ENCODE data around the gene CADM1.

The CADM1 gene

DNA sequence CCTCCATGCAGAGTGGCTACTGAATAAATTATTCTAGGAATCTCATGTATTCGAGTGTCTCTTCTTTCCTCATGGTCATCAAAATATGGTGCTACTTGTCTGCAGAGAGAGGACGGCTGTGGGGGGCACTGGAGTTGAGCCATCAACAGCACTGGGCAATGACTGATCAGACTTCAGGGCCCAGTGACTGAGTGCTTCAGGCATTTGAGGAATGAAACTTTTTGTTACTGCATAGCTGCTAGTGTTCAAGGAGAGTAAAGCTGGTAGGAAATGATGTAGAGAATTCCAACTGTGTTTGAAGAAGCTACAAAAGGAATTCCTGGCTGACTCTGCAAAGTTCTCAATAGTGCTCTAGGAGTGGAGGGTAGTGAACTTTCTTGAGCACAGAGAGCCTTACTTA lies 277.7 kb downstream of the CADM1 start:
- no peak for DNase-seq

DNA sequence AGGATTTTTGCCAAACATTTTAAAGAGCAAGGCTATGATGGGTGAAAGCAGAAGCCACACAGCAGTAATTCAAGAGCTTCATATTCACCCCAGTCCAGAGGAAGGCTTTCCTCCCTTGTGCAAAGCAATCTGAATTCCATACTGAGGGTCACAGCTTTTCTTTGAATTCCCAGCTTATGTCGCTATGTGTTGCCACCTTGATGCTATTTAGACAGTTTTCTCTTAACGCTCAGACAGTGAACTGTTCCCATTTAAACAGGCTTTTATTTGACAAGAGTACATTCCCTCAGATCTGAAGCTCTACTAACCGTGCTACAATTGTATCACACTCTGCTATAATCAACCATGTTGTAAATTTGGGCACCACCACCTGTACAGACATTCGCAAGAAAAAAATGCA lies 279.7 kb downstream of the CADM1 start:
- no peak for DNase-seq

DNA sequence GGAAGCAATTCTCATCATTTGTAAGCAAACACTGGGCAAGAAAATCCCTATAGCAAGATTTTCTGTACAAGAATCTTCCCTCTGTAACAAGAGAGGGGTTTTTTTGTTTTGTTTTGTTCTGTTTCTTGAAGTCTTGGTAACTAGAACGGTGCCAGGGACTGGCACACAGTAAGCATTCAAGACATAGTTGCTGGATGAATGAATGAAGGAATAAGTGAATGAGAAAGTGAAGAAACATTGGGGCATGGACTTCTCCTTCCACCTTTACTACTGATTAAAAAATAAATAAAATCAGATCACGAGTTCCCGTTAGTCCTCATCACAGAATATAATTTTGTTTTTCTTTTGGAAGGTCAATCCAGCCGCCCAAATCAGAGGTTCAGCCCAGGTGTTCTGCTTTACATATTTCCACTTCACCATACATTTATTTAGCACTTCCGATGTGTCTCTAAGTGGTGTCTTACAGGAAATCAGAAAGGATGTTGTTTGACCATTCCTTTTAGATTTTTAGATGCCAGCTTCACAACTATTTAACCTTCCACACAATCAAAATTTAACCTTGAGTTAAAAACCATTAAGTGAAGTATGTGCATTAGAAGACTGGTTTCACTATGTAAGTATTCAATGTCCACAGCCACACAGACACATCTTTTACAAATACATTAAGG lies 281.2 kb downstream of the CADM1 start:
- DNase-seq, result no peak

DNA sequence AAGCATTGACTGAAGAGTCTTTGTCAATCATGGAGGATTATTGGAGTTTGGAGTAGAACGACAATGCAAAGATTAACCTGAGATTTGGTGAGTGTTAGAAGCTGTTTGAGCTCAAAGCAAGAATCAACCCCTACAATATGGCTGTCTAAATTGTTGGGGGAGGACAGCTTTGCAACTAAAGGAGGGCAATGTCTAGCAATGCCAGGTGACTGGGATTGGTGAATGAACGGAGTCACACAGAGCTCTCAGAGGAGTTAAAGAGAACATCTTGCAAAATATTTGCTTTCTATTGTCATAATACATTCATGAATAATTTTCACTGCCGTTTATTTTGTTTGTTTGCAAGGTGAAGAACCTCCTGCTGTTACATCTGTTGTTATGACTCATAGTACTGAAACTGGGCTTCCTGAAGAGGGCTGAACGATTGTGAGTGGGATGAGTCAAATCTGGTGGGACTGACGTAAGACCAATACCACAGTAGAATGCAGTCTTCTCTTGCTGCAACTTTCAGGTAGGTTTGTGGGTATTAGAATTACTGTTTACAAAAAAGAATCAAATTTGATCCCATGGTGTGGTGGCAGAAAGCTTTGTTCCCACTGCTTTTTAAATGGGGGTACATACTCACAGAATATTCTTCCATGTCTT lies 281.9 kb downstream of the CADM1 start:
- peak; percentile 34 for DNase-seq

DNA sequence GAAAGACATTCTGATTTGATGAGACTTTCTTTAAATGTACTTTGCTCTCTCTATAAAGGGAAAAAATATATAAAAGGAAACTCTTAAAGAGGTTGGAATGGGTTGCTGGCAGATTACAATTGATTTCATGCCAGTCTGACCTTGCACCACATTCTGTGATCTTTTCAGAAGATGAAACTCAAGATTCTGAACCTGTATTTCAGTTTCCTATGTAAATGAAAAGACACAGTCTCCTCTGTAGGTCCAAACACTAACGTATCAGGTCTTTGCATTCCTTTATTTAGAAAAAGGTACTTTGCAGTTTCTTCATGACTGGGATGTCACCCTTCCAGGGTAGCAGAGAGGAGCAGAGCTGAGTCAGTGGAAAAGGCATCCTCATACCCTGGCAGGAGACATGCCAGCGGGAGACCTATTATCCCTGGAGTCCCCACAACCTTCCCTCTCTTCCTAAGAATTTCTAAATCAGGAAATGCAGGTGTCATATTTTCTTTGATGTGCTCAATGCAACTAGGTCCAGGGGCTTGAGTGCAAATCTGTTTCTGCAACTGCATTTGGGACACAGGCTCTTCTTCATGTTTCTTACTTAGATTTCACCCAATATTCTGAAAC lies 282.6 kb downstream of the CADM1 start:
- no peak for DNase-seq

DNA sequence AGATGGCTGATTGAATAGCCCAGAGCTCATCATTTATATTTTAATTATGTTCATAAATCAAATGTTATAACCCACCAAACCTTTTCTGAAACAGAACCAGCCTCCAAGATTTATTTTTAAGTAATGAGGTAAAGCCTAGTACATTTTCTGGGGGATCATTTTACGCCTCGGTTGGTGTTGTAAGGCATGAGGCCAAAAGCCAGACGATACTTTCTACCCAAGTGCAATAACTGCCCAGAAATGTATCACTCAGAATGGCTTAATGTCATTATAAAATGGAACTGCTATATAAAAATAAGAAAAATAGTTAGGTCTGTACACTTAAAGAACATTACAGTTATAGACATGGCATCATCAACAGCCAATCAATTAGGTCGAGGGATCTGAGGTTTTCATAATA lies 283.3 kb downstream of the CADM1 start:
- no peak for DNase-seq

DNA sequence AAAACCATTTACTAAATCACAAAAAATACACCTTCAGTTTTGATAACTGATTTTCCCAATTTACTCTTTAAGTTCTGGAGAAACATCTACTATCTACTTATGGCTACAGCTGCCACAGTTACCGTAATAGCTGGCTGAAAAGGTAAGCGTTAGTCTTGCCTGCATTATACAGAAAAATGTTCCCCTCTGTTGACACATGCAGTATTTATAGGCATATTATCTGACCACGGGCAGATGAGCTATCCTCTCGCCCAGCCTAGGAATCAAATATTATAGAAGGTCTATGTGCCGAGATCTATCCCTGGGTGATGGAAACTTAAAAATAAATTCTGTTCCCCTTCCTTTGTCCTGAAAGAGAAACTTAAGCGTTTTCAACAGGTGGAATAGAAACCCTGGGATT lies 283.8 kb downstream of the CADM1 start:
- no peak for DNase-seq

DNA sequence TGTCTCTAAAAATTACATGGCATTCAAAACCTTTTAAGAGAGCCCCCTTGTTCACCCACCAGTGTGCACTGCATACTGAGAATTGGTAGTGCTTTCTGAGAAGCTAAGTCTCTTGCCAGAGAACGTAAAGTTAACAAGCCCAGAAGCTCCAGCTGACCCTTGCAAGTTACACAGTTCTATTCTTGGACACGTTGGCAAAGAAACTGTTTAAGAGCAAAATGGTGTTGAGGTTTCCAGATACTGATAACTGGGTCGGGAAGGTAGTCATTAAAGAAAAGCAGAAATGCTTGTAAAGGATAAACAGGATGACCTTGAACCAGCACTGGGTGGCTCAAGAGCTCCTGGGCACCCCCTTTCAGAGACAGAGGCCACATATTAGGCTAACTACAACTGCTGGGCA lies 284.8 kb downstream of the CADM1 start:
- no peak for DNase-seq

DNA sequence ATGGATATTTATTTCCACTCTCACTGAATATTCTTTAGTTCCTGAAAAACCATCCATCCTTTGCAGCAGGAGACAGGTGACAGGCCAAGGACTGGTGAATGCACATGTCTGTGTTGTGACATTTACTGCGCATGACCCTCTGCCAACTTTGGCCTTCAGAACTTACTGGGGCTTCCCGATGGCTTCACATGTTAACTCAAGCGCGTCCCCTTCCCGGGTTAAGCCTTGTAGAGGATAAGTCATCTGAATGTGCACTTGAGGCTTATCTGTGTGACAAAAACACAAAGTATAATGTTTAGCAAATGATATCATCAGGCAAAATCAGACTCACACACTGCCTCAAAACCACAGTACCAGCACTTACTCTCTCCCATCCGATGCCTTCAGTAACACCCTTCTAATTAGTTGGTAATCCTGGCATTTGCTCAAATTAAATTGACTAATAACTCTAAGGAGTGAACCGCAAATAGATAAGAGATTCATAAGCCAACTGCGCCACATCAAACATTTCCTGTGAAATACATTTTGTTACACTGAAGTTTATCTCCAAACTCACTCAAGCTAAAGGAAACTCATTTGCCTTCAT lies 286.4 kb downstream of the CADM1 start:
- no peak for DNase-seq

DNA sequence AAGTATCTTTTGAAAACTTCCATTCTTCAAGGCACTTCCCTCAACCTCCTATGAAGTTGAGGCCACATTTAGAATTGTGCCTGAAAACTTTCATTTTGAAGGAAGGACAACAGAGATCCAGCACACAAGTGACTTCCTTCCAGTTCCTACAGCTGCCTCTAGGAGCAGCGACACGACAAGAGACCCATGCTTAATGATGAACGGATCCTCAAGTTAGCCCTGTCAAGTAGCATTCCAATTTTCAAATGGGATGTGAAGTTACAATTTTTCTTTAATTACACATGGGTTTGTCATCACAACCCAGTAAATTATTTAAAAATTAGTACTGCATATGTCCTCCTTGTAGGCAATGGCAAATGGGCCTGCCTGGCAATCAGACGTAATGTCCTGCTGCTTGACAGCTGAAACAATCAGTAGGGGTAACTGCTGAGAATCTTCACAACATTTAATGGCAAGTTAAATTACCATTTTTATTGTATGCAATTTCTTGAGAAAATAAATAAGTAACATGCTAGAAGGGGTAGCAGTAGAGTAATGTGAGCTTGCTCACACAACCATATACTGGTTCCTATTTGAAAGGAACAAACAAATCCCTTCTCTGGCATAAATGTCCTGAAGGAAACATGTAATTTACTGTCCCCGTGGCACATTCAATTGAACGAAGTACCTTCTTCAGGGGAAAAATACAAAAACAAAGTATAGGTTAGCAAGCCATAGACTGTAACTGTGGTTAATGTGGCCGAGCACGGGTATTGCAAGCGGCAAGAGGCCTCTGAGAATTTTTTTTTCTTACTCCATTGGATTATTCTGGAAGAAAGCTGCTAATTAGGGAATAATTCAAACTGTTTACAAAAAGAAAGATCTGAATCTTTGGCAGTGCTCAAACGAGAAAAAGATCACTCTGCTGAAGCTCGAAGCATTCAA lies 288.3 kb downstream of the CADM1 start:
- no peak for DNase-seq

DNA sequence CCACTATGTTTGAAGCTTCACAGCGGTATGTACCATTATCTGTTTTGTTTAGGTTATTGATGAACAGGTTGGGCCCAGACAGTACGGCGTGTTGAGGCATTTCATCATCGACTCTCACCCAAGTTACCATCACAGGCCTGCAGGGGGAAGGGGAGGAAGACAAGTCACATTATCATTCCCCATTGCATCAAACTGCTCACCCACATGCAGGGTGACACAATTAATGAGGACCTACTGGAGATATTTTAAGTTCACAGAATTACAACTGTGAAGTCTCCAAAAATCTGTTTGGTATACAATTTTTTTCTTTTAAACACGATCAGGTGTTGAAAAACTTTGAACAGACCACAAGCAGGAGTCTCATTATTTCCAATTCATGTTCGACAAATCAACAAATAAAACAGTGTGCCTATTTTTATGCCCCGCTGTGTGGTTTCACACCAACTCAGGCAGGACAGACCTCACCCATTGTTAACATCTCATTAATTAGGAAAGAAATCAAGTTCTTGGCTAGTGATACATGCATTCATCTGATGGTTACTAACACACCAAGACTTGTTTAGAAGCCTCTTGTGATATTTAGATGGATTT lies 289.5 kb downstream of the CADM1 start:
- DNase-seq, result no peak

DNA sequence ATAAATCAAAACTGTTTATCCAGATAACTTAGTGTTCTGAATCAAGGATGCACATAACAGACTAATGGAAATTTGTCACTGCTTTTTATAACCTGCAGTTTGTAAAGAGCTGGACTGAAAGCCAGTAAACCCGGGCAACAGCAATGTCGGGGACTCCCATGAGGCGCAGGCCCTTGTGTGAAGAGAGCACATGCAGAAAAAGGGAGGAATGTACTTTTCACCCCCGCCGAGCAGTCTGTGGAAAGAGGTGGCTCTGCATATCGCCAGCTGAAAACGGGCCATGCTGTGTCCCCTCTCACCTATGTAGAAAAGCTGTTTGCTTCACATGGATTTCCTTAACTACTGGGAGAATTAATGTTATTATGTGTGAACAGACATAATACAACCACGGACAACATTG lies 291.2 kb downstream of the CADM1 start:
- no peak for DNase-seq

DNA sequence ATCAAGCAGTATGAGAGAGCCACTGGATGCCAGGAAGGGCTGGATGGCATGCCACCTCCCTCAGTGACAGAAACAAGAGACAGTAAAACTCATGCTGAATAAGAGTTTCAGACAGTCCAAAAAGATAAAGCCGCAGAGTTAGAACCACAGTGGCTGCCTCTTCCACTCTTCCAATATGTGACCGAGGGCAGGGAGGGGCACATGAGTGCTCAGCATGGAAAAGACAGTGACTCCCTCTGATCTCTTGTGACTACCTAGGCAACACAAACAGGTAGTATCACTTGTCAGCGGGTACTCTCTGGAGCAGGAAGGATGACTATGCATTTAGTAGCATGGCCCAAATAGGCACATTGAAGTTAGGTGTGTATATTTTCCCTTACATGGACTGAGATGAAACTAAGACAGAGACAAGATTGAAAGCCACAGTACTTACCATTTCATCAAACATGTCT lies 295.4 kb downstream of the CADM1 start:
- DNase-seq, result no peak

DNA sequence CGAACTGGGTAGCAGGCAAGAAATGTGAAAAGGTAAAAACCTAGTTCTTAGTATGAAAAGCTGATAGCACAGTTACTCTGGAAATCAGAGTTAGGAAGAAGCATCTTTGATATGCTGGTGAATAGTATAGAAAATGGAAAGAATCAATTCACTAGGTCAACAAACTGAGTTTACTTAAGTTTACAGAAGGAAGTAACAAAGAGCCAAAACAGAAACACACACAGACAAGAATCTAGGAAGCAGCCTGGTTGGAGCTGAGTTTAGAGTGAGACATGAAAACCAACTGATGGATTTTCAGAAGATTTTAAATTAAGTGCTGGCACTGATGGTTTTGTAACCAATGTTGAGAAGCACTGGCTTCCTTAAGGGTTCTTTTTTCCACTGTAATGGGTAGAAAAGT lies 296.3 kb downstream of the CADM1 start:
- DNase-seq, result no peak

DNA sequence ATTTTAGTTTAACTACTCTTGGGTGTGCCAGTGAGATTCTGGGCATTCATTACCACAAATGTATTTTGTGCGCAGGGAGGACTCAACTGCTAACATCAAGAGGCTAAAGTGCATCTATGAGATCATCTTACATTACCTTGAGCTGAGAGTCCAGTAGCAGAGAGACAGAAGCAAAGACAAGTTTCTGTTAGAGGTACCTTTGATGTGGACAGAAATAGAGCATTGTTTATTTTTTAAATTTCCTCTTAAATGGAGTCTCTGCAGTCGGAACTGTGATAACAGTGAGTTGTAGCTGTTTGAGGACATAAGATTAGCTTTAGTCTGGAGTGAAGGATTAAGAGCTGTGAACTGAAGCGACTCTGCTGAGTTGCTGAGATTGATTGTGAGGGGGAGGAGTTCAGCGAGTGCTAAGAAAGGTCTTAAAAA lies 297.0 kb downstream of the CADM1 start:
- no peak for DNase-seq

DNA sequence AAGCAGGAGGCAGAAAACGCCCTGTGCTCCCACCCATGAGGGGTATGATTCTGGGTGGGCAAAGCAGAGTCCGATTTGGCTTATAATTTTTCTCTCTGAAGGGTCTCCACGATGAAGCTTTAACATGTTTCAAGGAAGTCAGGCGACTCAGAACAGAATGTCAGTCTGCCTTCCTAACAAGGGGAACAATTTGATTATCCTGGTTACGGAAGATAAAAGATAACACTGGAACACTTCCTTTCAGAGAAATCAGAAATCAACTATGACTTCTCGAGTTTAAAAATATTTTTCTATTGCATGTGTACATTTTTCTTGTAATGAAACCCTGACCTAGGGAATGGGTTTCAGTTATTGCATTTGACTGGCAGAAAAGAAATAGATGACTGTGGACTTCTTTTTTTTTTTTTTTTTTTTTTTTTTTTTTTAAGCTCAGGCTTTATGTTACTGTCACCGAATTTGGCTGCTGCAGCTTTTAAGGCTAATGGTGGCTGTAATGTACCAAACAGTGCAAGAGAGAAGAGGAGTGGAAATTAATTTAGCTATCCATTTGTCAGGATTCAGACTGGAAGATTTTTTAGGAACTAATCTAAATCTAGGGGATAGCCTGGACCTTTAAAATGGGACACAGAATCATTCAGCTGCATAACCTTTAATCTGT lies 297.7 kb downstream of the CADM1 start:
- no peak for DNase-seq

DNA sequence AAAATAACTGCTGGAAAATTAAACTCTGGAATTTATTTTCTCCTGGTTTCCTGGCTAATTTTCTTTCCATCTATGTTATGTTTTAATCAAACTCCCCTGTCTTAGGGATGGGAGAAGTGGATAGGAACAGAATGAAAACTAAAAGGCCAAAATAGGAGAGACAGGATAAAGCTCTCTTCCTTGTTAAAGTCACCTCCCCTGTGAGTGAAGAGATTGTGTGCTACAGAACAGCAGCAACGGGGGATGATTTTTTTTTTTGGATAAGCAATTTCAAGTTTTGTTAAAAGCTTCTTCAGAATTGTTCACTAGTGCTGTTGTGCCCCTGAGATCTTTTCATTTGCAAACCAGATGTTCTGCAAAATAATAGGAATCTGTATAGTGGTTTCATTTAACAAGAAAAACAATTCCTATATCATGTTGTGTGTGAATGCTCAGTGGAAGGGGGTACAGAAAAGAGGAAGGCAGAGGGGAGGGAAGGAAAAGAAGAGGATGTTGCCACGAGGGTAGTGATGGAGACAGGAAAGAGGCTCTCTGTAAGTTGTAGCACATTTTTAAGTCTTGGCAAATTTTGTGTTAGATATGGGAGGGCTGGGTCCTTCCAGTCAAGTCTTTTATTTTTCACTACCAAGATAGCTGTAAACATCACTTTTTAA lies 301.2 kb downstream of the CADM1 start:
- DNase-seq, result no peak

DNA sequence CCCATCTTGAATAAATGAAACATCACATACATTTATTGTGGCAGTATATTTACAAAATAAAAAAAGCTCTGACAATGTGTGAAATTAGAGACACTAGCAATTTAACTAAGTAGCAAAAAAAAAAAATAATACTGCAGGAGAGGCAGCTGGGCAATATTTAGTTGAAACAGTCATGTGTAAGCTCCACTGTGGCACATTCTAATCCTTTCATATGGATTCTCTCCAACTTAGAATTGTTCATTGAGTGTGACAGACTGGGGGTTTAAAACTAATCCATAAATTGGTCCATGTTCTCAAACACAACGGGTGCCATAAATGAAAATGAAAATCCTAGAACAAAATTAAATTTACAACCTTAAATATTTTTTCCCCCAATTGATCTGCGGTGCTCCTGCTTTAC lies 302.1 kb downstream of the CADM1 start:
- no peak for DNase-seq

DNA sequence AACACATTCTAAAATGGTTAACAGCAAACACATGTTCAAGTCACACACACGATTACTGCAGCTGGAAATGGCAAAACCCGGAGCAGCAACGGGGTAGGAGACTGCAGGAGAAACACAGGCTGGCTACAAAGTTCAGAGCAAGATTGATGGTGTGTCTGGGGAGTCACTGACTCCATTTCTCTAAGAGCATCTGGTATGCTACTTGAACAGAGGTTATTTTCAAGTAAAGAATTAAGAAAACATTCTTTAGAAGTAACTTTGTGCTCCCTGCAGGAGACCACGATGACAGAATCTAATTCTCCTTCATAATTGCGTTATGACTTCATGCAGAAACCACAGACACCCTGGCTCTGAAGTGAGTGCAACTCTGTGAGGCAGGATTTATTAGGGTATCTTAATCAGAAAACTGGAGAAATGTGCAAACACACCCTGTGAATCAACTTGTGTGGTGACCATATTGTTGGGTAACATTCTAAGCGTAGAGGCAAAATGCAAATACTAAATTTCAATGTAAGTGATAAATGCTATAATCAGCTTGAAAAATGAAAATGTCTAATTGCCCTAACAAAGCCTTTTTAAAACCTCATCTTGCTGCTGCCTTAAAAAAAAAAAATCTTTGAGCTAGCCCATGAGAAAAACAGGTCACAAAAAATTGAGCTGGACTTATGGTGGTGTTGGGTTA lies 303.0 kb downstream of the CADM1 start:
- DNase-seq, result no peak

DNA sequence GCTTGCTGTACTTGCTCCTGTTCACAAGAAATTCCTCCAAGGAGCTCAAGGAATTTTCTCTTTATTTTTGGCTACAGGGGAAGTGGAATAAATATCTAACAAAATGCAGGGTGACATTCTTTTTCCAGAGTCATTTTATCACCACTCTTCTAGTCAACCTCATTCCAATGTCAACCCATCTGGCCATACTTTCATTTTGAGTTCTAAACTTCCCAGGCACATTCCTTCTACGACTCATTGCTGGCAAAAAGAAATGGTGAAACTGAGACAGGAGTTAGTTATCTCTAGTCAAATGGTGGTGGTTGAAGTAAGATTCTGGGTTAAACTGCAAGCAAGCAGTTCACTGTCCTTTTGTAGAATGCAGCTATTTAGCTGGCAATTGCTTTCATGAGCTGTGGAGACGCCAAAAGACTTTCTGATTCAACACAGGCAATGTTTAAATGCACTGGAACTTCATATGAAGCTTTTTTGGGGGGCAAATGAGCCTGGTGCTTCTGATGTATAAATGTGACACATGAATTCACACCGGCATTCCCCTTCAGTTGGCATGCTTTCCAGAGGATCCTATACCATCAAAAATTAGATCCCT lies 304.6 kb downstream of the CADM1 start:
- DNase-seq, result no peak

Measured in MV-4-11 (cell line).